ENCODE data around the gene FARSB. TPM values are rescaled to one million over a fixed set of nuclear protein-coding genes. Genes with fewer than 3 reads are reported as not detected.

The FARSB gene
- total RNA-seq, 1 donor from 2014 or later, result 49.8 TPM

DNA sequence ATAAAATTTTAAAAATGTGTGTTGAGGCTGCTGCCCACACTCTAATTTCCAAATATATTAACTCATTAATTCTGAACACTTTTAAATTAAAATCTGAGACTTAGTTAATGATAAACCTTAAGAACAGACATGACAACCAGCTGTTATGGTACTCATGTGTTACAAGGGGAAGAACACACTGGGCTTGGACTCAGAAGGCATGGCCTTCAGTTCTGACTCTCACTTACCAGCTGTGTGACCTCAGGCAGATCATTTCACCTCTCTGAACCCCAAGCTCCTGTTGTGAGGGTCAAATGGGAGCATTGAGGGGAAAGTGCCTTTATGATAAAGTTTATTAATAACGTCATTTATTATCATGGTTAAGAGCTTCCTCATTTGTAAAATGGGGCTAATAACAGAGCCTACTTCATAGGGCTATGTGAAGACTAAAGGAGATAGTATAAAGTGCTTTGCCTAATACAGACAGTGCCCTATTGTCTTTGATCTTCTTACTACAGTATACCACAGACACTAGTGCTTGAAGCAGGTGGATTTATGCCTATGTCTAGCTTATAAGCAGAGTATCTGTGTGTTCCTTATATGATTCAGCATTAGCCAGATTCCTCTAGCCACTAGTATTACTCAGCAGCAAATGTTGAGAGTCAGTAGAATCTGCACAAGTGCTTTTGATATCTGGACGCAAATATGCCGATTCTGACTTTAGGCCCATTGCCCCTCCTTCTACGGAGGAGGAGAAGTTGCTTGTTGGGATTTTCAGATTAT, 131.9 kb downstream of the FARSB start:
- peaks cover 9% of the 10 kb centered on the region for H3K36me3 Mint-ChIP-seq (ENCODE audit: low read depth)
- no peak overlapping the region for H3K4me3 Mint-ChIP-seq (ENCODE audit: low read depth)
- no peak for DNase-seq (ENCODE audit: low spot score)
- intact Hi-C loops (cut with micrococcal nuclease), result no loop called here
- no peaks in the 10 kb centered on the region for H3K27me3 Mint-ChIP-seq (ENCODE audit: low read depth)
- H3K9me3 Mint-ChIP-seq, result no peaks in the 10 kb centered on the region
- no peaks in the 10 kb centered on the region for H3K4me1 Mint-ChIP-seq (ENCODE audit: low read depth)
- H3K27ac Mint-ChIP-seq, result no peak overlapping the region

DNA sequence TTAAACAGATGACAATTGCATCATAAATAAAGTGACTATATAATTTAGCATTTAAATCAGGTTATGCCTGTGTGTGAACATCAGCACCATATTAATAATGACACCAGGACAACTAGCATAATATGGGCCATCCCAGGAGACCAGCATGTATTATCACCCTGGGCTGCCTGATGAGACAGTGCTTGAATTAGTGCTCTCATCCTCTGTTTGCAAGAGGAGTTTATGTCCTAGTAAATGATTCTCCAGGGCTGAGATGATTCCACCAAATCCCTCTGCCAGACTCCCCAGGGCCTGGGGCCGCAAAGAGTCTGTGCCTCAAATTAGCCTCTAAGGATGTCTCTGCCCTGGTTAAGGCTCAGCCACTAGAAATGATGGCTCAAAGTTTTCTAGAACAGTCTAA, 133.8 kb downstream of the FARSB start:
- no peaks in the 10 kb centered on the region for H3K4me1 Mint-ChIP-seq (ENCODE audit: low read depth)
- H3K9me3 Mint-ChIP-seq, result no peaks in the 10 kb centered on the region
- H3K27ac Mint-ChIP-seq, result no peak overlapping the region
- H3K27me3 Mint-ChIP-seq (ENCODE audit: low read depth), result peaks cover under 1% of the 10 kb centered on the region
- peaks cover 9% of the 10 kb centered on the region for H3K36me3 Mint-ChIP-seq (ENCODE audit: low read depth)
- intact Hi-C loops (cut with micrococcal nuclease), result no loop called here
- DNase-seq (ENCODE audit: low spot score), result no peak
- no peak overlapping the region for H3K4me3 Mint-ChIP-seq (ENCODE audit: low read depth)

DNA sequence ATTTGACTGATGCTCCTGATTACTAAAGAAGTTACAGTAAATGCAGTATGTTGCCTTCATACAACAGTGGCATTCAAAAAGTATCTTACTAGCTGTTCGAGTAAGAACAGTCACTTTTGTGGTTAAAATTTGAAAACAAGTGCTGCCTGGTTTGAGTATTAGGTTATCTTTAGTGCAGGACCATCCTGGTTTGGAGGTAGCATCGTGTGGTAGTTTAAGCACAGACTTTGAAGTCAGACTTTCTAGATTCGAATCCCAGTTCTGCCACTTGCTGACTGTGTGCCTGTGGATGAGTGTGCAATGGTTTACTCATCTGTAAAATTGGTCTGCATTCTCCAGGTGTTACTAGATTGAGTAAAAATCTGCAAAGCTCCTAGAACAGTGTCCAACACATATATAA, 134.8 kb downstream of the FARSB start:
- no peaks in the 10 kb centered on the region for H3K9me3 Mint-ChIP-seq
- no peaks in the 10 kb centered on the region for H3K4me1 Mint-ChIP-seq (ENCODE audit: low read depth)
- intact Hi-C loops (cut with micrococcal nuclease), result no loop called here
- no peak overlapping the region for H3K27ac Mint-ChIP-seq
- H3K4me3 Mint-ChIP-seq (ENCODE audit: low read depth), result no peak overlapping the region
- H3K27me3 Mint-ChIP-seq (ENCODE audit: low read depth), result peaks cover 2% of the 10 kb centered on the region
- peaks cover 5% of the 10 kb centered on the region for H3K36me3 Mint-ChIP-seq (ENCODE audit: low read depth)
- DNase-seq (ENCODE audit: low spot score), result no peak

Other genes with a start within 250 kb of the FARSB start
- 10.6 and 11.4 TPM in 2 replicates for gene SGPP2, start 231.5 kb downstream of the FARSB start, total RNA-seq
- gene MOGAT1, start 15.6 kb upstream of the FARSB start, total RNA-seq, result 0.18 TPM in 1 of 2 replicates, not detected in the other
- gene ACSL3, start 204.9 kb upstream of the FARSB start, total RNA-seq, result 72.5 and 74.0 TPM in 2 replicates